Gastroesophageal sphincter (tissue), 3 donors: ENCODE data around the gene XYLT1.

ENCODE experiments used
- EP300 ChIP-seq: sonication (generic); formaldehyde crosslinking; IDR thresholded peaks from one replicate; pipeline ENCODE4 v1.6.1; 2017; ENCODE audit warnings: antibody characterized with exemption, mild to moderate bottlenecking
- POLR2A ChIP-seq, 2 donors: fragments of 450-650 bp; IDR thresholded peaks; one replicate each; pipeline ENCODE4 v1.6.1; 2017; ENCODE audit warnings: antibody characterized with exemption in 2 of 2, mild to moderate bottlenecking in 2 of 2, moderate library complexity in 1 of 2
- POLR2AphosphoS5 ChIP-seq: sonication (generic); formaldehyde crosslinking; IDR thresholded peaks from one replicate; pipeline ENCODE4 v1.6.1; 2017; ENCODE audit warnings: antibody characterized with exemption
- TF ChIP-seq, protein P1 (sequence below), 4 experiments: fragments of 200-600 bp in 2 of 4; fragments of 450-650 bp in 2 of 4; sonication (generic) in 1 of 4; IDR thresholded peaks; one replicate each; pipeline ENCODE4 v1.5.1; 2017 to 2019; ENCODE audit warnings: antibody characterized with exemption in 4 of 4, mild to moderate bottlenecking in 2 of 4, moderate library complexity in 2 of 4

DNA sequence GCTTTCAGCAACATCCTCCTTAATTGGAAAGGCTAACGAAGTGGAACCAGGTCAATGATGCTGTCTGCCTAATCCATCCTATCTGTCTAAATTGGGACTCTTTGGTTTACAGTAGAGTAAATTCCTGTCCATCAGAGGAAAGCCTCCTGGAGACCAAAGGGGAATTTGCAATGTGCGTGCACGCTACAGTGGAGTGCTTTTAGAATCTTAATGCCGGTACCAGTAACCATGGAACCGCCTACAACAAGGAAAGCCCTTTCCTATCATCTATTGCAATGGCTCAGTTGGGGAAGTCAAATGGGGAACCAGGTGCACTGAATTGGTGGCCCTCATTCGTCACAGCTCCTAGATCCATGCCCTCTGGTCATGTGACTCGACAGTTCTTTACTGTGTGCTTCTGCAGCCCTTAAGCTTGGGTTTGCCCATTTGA lies 110.1 kb downstream of the XYLT1 start:
- TF ChIP-seq, protein P1, sequence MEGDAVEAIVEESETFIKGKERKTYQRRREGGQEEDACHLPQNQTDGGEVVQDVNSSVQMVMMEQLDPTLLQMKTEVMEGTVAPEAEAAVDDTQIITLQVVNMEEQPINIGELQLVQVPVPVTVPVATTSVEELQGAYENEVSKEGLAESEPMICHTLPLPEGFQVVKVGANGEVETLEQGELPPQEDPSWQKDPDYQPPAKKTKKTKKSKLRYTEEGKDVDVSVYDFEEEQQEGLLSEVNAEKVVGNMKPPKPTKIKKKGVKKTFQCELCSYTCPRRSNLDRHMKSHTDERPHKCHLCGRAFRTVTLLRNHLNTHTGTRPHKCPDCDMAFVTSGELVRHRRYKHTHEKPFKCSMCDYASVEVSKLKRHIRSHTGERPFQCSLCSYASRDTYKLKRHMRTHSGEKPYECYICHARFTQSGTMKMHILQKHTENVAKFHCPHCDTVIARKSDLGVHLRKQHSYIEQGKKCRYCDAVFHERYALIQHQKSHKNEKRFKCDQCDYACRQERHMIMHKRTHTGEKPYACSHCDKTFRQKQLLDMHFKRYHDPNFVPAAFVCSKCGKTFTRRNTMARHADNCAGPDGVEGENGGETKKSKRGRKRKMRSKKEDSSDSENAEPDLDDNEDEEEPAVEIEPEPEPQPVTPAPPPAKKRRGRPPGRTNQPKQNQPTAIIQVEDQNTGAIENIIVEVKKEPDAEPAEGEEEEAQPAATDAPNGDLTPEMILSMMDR (IDR thresholded peaks at IDR 0.05) = no peak
- TF ChIP-seq POLR2A (IDR thresholded peaks at IDR 0.05) (no peak), POLR2AphosphoS5 (no peak), EP300 (no peak)
